ENCODE measurements around the gene INTS1.

DNA sequence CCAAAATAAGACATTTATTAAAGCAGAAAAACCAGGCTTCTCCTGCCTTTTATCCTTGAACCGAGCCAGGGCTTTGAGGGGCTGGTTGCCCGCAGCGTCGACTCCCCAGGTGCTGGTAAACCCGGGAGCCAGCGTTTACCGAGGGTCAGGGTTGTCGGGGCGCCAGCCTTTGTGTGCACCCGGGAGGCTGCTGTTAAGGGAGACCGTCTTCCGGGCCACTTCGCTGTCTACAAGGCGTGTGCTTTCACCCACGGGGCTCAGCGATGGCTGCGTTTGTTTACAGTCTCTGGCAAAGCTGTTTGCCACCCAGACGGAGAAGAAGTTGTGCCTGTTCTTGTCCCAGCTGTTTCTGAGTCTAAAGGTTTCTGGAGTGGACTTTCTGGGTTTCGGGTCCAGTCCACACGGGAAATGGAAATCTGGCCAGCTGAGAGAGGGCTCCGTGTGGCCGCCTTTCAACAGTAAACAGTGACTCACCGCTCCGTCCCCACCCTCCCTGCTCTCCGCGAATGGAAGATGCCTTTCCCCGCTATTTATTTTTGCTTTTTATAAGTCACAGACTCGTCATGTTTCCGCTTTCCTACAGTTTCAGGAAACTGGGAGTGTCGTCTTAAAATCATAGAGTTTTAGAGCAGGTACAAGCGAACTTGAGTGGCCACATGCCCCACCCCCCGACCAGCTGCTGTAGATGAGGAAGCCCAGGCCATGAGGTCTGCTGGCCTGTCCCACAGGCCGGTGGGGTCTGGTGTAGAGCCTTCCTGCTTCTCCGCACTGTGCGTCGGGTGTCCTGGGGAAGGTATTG lies 28.5 kb upstream of the INTS1 start:
- TF ChIP-seq, protein P1, sequence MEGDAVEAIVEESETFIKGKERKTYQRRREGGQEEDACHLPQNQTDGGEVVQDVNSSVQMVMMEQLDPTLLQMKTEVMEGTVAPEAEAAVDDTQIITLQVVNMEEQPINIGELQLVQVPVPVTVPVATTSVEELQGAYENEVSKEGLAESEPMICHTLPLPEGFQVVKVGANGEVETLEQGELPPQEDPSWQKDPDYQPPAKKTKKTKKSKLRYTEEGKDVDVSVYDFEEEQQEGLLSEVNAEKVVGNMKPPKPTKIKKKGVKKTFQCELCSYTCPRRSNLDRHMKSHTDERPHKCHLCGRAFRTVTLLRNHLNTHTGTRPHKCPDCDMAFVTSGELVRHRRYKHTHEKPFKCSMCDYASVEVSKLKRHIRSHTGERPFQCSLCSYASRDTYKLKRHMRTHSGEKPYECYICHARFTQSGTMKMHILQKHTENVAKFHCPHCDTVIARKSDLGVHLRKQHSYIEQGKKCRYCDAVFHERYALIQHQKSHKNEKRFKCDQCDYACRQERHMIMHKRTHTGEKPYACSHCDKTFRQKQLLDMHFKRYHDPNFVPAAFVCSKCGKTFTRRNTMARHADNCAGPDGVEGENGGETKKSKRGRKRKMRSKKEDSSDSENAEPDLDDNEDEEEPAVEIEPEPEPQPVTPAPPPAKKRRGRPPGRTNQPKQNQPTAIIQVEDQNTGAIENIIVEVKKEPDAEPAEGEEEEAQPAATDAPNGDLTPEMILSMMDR (IDR thresholded peaks at IDR 0.05; ENCODE audit: insufficient read depth, low read depth, low read length) = no peak
- no peak for TF ChIP-seq EZH2 (IDR thresholded peaks at IDR 0.05; ENCODE audit: insufficient read depth, low read length)
